IPS-11a (cell line): Measurements from ENCODE around the gene DRC1.

ENCODE experiments used
- H3K4me3 ChIP-seq: one replicate; pipeline ENCODE4 v1.5.1; 2013; ENCODE audit warnings: low read depth, low read length, control low read depth

DRC1 gene

DNA sequence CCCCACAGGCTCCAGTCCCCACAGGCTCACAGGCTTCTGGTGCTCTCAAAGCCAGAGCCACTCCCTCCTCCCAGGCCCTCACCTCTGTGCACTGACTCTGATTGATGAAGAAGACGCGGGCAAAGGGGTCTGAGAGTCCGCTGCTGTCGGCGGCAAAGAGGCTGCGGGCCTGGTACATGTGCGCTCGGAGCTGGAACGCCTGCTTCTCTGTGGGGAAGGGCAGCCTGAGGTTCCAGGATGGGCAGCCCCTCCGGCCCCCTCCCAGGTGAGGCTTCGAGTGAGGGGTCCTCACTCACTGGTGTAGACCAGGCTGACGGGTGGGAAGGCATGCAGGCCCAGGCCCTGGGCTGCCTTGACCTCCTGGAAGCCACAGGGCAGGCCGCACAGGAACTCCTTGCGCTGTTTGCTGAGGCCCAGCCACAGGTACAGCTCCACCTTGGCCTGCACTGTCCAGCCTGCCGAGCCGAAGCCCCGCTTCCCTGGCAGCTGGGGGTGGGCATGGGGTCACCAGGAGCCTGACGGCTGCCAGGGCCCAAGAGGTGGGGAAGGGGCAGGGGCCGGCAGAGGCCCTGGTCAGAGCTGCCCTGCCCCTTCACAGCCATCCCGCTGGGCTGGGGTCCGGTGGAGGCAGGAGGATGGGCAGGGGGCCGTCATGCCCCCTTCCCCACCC lies 74.2 kb downstream of the DRC1 start:
- no peak overlapping the region for H3K4me3 ChIP-seq

- H3K4me3 ChIP-seq: no peak overlapping the region
Measured at GRCh38 chr2:26477126-26477910, 75.6 kb downstream of the DRC1 start.

DNA sequence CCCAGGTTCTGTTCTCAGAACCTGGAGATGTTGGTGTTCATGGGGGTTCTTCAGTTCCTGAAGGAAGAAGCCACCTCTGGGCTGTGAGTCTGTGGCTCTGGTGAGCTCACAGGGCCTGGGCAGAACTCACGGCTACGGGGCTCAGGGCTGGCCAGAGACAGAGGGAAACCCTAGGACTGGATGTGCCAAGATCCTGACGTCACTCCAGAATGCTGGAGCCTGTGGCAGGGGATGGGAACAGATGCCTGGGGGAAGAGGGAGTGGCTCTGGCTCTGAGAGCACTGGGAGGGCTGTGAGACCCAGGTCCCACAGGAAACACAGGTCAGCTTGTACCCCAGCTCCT lies 76.2 kb downstream of the DRC1 start, which contains the start of gene OTOF:
TSS of gene OTOF (minus strand) at position 214 of the 343 bp plus-strand sequence.
- H3K4me3 ChIP-seq: no peak within 1 kb of the TSS

DNA sequence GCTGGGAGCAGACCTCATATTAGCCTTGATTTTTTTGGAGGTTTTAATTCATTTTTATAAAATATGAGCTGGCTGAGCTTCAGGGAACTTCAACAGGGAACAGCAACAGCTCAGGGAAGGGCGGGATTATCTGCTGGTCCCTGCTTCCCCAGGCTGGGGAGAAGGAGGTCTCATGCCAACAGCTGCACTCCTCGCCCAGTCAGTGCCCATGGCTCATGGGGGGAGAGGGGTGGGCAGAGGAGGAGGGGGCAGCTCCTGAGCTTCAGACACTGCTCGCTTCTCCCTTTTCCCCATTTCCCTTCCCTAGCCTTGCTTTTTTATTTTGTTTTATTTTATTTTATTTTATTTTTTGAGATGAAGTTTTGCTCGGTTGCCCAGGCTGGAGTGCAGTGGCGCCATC lies 76.6 kb downstream of the DRC1 start:
- H3K4me3 ChIP-seq: no peak overlapping the region

- no peak overlapping the region for H3K4me3 ChIP-seq
Measured at GRCh38 chr2:26479131-26479788, 77.5 kb downstream of the DRC1 start.

DNA sequence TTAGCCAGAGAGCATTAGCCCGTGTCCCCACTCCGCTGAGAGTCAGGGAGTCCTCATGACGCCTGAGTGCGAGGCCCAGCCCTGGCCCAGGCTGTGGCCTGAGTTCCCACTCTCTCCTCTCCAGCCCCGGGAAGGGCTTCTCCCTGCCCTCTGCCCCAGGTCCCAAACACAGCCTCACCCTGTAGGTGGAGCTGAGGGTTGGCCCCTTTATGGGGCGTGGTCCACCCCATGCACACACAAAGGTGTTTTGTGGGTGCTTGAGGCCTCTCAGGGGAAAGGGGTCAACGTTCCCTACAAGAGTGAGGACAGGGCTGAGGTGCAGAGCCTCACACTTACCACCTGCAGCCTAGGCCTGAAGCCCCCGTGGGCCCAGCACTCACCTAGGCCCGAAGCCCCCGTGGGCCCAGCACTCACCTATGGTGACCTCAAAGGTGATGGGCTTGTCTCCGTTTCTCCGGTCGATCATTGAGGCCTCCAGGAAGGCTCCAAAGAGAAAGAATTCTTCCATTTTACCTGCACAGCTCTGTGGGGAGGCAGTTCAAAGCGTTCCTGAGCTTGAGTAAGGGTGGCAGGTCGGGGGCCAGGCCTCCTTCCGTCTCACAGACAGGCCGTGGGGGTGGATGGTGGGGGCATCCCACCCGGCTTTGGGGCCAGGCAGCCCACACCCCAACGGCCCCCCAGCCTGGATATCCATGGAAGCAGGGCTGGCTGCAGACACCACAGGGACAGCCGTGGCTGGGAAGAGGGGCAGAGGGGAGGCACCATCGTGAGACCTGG lies 78.3 kb downstream of the DRC1 start:
- H3K4me3 ChIP-seq: no peak overlapping the region

GRCh38 chr2:26480566-26481423 lies 79.1 kb downstream of the DRC1 start:
- H3K4me3 ChIP-seq: no peak overlapping the region

DNA sequence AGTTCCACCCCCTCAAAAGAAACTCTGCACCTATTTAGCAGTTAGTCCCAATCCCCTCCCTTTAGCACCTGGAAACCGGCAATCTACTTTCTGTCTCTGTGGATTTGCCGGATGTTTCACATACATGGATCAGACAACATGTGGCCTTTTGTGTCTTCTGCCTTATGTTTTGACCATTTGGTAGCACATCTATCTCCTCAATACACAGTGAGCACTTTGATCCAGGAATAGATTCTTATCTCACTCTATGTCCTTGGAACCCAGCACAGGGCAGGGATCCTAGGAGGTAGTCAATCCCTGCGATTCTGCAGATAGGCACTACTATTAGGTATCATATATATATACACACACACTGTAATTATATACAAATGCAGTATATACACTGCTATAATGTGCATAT lies 80.0 kb downstream of the DRC1 start:
- H3K4me3 ChIP-seq: no peak overlapping the region

DNA sequence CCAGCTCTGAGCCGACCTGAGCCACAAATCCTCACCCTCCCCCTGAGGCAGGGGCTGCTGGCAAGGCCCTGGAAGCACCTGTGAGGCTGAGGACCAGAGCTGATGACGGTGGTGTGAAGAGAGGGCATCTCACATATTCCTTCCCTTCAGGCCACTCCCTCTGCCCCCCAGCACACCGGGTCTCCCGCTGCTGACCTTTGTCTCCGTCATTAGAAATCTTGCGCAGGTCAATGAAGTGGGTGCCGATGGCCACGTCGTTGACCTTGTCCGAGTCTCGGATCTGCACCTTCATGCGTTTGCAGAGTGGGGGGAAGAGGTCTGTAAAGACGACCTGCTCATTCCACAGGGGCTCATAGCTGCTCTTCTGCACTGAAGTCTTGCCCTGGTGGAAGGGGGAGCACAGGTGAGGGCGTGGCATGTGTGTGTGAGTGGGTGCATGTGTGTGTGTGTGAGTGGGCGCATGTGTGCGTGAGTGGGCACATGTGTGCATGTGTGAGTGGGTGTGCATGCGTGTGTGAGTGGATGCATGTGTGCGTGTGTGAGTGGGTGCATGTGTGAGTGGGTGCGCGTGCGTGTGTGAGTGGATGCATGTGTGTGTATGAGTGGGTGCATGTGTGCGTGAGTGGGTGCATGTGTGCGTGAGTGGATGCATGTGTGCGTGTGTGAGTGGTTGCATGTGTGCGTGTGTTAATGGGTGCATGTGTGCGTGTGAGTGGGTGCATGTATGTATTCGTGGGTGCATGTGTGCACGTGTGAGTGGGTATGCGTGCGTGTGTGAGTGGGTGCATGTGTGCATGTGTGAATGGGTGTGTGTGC lies 80.7 kb downstream of the DRC1 start:
- no peak overlapping the region for H3K4me3 ChIP-seq

DNA sequence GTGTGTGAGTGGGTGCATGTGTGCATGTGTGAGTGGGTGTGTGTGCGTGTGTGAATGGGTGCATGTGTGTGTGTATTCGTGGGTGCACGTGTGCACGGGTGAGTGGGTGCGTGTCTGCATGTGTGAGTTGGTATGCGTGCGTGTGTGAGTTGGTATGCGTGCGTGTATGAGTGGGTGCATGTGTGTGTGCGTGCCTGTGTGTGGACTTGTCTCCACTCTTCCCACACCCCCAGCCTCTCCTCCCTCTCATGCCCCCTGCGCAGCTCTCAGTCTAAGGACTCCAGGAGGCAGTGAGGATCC lies 81.3 kb downstream of the DRC1 start:
- no peak overlapping the region for H3K4me3 ChIP-seq

GRCh38 chr2:26483516-26483915 lies 81.8 kb downstream of the DRC1 start:
- H3K4me3 ChIP-seq: no peak overlapping the region

- H3K4me3 ChIP-seq: no peak overlapping the region
Measured at GRCh38 chr2:26483957-26484565, 82.3 kb downstream of the DRC1 start.

GRCh38 chr2:26484579-26484978 lies 82.9 kb downstream of the DRC1 start:
- no peak overlapping the region for H3K4me3 ChIP-seq

DNA sequence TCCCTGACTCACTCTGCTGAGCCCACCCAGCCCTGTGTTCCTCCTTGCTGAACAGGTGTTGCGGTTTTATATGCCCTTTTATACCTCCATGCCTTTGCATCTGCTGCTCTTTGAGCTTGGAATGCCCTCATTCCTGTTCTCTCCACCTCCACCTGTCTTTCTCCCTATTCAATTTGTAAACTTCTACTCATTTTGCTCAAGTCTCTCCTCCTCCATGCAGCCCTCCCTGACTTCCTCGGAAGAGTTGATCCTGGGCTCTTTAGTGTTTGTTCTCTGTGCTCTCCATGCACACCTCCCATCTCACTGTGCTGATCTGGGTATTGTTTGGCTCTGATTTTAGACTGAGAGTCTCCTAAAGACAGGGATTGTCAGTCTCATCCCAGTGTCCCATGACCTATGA lies 83.4 kb downstream of the DRC1 start:
- no peak overlapping the region for H3K4me3 ChIP-seq

DNA sequence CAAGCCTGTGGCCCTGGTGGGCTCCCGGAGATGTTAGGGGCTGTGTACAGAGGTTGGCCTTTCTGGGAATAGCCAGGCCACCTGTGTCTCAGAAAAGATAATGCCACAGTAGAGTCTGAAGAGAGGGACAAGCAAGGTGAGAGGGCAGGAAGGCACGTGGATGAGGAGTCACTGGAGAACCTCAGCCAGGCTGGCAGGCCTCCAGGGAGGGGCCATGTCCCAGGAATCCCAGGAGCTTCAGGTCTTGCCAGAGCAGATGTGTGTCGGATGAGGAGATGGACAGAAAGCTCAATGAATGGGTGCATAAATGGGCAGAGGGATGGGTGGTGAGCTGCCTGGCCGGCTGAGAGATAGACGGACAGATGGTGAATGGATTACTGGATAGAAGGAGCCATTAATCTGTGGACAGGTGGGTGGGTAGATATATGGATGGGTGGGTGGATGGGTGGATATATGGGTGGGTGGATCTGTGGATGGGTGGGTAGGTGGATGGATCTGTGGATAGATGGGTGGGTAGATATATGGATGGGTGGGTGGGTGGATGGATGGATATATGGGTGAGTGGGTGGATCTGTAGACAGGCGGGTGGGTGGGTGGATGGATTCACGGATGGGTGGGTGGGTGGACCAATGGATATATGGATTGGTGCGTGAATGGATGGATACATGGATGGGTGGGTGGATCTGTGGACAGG lies 84.2 kb downstream of the DRC1 start:
- H3K4me3 ChIP-seq: no peak overlapping the region

- no peak overlapping the region for H3K4me3 ChIP-seq
Measured at GRCh38 chr2:26486789-26487188, 85.1 kb downstream of the DRC1 start.

- H3K4me3 ChIP-seq: no peak overlapping the region
Measured at GRCh38 chr2:26487192-26487591, 85.5 kb downstream of the DRC1 start.

- H3K4me3 ChIP-seq: no peak overlapping the region
Measured at GRCh38 chr2:26488463-26489212, 86.9 kb downstream of the DRC1 start.
